ENCODE results near the gene NDUFA8.

NDUFA8 gene

DNA sequence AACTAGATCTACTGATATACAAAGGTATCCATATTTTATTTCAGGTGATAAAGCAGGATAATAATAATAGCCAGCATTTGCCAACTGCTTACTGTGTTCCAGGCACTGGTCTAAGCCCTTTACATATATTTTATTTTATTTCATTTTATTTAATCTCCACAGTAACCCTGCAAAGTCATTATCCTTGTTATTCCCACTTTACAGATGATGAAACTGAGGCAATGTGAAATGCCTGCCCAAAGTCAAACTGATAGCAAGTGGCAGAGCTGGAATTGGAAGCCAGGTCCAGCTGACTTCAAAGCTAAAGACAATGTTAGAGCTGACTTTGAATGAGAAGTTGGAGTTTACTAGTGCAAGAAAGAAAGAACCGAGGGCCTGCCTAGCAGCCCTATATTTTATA, 25.0 kb upstream of the NDUFA8 start:
- no peak for DNase-seq (ENCODE audit: low read depth in 2 of 2)

DNA sequence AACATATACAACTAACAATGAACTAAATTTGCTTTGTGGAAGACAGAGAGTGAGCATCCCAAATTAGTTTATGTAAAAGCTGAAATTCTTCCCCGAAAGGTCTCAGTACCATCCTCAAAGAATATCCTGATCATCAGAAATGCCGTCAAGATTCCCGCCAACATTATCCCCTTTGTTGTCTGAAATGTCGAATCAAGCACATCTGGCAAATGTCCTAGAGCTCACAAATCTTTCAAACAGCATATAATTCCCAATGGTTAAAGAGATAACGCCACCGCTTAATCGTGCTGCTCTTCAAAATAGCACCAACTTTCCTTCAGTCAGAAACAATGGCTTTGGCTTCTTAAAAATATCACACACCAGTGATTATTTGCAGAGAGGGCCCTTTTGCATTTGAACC, 23.9 kb upstream of the NDUFA8 start:
- DNase-seq (ENCODE audit: low read depth in 2 of 2): no peak

GRCh38 chr9:122180633-122181032, 21.1 kb upstream of the NDUFA8 start:
- no peak for DNase-seq (ENCODE audit: low read depth in 2 of 2)

GRCh38 chr9:122179690-122180074, 20.1 kb upstream of the NDUFA8 start:
- no peak for DNase-seq (ENCODE audit: low read depth in 2 of 2)

DNA sequence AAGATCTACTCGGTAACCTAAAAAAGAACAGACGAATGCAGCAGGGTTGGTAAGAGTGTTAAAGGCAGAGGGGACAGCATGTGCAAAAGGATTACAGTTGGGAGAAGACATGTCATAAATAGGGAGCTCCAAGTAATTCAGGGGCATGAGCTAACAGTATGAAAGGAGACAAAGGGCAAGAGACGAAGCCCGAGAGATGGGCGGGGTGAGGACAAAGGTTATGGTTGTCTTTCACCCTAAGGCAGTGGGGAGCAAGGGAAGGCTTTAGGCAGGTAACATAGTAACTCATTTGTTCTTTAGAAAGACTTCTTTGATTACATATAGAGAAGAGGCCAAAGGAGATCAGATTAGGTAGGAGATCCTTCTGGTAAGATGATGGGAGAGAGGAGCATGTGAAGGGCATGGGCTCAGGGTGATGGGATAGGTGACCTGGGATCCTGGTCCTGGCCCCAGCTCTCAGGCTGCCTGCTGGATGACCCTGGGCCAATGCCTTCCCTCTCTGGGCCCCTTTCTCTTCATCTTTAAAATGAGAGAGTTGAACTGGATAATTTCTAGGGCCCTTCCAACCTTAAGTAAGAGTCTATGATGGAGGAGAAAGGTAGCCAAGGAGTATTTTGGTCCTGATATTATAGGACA, 19.6 kb upstream of the NDUFA8 start:
- no peak for DNase-seq (ENCODE audit: low read depth in 2 of 2)

- DNase-seq (ENCODE audit: low read depth in 2 of 2): no peak
These were observed 17.3 kb upstream of the NDUFA8 start for GRCh38 chr9:122176916-122177315.

DNA sequence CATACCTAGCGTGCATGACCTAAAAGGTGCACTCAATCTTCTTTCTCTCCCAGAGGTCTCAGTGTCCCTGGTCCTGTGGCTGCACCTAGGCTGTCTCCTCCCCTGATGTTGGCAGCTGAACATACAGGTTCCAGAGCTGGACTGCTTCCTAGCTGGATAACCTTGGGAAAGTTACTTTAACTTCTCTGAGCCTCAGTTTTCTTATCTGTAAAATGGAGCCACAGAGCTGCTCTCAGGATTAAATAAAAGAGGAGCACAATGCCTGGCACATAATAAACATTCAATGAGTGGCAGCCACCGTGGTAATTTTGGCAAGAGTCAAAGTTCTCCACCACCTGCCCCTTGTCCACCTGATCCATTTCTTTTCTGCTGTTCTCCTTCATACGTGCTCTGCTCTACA, 14.1 kb upstream of the NDUFA8 start:
- no peak for DNase-seq (ENCODE audit: low read depth in 2 of 2)

DNA sequence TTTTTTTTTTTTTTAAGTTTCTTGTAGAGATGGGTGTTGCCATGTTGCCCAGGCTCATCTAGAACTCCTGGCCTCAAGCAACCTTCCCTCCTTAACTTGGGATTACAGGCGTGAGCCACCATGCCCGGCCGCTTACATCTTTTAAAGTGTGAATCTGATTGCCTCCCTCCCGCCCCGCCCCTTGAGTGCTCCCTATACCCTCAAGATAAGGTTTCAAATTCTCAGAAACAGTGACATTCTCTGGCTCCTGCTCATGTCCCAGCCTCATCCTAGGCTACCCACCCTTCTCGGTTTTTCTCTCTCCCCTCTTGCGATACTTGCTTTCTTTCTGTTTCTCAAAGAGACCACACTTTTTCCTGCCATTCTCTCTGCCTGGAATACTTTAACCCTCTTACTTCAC, 12.6 kb upstream of the NDUFA8 start:
- DNase-seq (ENCODE audit: low read depth in 2 of 2): no peak

GRCh38 chr9:122168356-122168755, 8.8 kb upstream of the NDUFA8 start:
- DNase-seq (ENCODE audit: low read depth in 2 of 2): no peak

DNA sequence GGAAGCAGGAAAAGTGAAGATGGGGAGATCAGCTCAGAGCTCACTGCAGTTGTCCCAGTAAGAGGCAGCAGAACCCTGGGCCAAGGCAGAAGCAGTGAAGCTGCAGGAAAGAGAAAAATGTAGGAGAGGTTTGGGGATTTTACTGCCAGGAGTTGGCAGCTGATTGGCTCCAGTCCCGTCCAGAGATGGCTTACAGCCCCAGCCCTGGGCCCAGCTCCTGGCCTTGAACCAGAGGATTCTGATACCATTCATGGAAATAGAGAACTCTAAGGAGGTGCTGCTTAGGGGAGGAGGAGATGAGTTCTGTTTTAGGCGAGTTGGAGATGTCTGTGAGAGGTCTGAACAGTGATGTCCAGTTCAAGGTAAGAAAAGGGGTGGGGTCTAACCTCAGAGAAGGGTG, 4.7 kb upstream of the NDUFA8 start:
- DNase-seq (ENCODE audit: low read depth in 2 of 2): no peak

- no peak for DNase-seq (ENCODE audit: low read depth in 2 of 2)
These were observed 2.8 kb upstream of the NDUFA8 start for GRCh38 chr9:122162415-122162814.

GRCh38 chr9:122159925-122160246, 307 bp upstream of the NDUFA8 start:
- DNase-seq (ENCODE audit: low read depth in 2 of 2): no peak

- peak; percentile 9 to 13 for DNase-seq (ENCODE audit: low read depth in 2 of 2)
These were observed 1.4 kb downstream of the NDUFA8 start for GRCh38 chr9:122158202-122158601.

- DNase-seq (ENCODE audit: low read depth in 2 of 2): no peak
These were observed 3.8 kb downstream of the NDUFA8 start for GRCh38 chr9:122155796-122156195.

DNA sequence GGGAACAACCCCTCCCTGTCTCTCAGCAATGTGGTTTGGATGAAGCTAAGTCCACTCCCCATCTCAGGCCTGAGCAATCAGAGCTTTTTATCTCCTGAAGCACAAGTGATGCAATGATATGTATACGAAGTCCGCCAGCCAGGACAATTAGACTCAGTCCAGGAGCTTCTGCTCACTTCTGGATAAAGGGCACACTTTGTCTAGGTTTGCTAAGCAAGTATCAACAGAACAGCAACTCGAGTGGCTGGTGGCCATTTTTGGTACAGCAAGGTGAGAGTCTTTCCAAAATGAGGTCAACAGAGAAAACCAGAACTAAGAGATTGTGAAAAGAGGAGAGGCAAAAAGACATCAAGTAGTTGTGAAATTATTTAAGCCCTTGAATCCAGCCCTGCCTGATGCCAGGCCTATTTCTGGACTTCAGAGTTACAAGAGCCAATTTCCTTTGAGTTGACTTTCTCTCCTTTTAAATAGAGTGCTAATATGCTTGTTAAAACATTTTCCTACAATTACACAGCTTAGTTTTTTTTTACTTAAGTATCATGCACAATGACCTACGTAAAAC, 8.2 kb downstream of the NDUFA8 start:
- no peak for DNase-seq (ENCODE audit: low read depth in 2 of 2)

- DNase-seq (ENCODE audit: low read depth in 2 of 2): no peak
These were observed 14.1 kb downstream of the NDUFA8 start for GRCh38 chr9:122145592-122145863.

DNA sequence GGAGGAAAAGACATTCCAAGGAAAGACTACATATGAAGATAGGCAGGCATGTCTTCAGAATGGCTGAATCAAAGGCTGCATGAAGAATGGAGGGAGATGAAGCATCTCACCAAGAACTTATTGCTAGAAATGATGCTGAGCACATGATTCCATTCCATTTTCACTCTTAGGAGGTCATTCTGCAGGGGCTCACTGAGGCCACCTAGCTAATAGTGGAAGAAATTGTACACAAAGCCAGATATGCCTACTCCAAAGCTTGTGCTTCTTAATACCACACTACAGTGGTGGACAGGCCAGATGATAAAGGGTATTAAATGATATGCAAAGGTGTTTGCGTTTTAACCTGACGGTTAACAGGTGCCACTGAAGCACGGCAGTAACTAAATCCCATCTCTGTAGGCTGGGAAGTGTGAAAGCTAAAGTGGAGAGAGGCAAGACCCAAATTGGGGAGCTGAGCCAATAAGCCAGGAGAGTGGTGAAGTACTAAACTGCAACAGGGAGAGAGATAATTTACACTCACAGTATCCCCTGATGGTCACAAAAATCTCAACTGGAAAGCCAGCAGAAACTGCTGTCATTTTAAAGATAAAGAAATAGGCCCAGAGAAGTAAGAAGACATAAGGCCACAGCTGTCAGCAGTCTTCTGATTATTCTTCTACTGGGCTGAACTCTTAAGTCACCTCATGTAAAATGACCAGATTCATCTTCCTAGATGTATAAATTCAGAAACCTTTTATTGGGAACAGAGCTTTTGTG, 14.6 kb downstream of the NDUFA8 start:
- DNase-seq (ENCODE audit: low read depth in 2 of 2): no peak

DNA sequence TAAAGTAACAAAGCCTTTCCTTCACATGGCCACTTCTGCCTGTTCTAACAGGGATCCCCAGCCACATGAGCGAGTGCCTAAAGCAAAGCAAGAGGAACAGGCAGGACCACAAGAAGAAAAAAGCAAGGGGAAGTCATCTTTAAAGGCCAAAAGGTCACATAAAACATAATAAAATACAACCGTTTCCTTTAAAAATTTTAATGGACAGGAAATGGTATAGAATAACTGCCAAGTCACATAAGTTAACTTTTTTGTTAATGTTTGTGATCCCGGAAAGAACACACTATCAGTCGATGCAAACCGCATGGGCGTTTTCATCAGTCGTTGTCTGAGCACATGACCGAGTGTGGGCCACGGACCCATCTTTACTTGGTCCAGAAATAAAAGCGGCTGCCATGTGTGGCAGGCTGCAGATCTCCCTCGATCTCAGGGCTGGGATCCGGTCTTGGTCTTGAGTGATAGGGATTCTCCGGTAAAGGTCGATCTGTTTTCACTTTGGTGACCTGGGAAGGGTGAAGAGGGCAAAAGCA, 15.6 kb downstream of the NDUFA8 start:
- no peak for DNase-seq (ENCODE audit: low read depth in 2 of 2)

DNA sequence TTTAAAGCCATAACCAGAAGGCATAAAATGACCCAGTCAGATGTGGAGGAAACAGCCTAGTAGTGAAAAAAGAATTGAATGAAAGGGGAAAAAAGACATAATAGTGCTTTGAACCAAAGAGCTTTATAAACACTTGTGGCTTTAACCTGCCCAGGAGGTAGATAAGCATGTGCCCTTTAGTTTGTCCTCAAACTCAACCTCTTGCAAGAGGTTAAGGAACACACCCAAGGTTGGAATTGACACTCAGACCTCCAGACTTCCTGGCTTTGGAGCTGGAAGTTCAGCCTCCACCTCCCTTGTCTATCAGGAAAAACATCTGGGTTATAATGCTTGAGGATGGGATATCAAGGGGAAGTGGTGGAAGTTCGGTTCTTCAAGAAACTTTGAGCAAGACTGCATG, 16.3 kb downstream of the NDUFA8 start:
- DNase-seq (ENCODE audit: low read depth in 2 of 2): no peak

- DNase-seq (ENCODE audit: low read depth in 2 of 2): no peak
These were observed 17.9 kb downstream of the NDUFA8 start for GRCh38 chr9:122141671-122142070.

DNA sequence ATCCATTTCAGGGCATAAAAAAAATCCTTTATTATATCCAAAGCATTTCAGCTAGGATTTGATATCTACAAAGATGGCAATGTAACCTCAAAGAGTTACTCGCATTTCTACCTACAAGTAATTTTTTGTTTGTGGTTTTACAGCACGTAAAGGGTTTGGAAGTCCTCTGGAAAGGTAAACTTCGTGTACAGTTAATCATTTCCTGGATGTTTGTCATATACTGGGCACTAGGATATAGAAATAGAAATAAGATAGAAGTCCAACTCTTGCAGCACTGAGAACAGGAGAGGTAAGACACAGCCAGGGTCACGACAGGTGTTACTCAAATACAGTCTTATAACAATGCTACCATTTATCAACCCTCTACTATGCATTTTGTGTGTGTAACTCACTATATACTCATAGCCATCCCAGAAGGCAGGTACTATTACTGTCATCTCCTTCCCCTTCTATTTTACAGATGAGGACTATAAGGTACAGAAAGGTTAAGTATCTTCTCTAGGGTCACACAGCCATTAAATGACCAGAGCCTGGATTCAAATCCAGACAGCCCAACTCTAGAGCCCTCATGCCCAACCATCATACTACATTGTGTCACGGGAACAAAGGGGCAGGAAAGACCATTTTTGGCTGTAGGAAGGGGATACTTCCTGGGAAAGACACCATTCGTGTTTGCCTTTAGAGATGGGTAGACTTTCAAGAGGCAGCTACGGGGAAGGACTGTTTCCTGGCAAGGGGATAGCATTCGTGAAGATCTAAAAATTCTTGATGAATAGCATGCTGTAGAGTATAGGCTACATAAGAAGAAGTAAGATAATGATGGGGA, 19.0 kb downstream of the NDUFA8 start:
- no peak for DNase-seq (ENCODE audit: low read depth in 2 of 2)

- no peak for DNase-seq (ENCODE audit: low read depth in 2 of 2)
These were observed 20.9 kb downstream of the NDUFA8 start for GRCh38 chr9:122138560-122139268.

Measured in activated CD4-positive, alpha-beta T cell treated with anti-CD3 and anti-CD28 coated beads for 24 hours (primary cell).